Upper lobe of right lung (tissue), 1 donor: Measurements from ENCODE around the gene SLCO2B1. TPM values are rescaled to one million over a fixed set of nuclear protein-coding genes. Genes with fewer than 3 reads are reported as not detected.

ENCODE experiments used
- ATAC-seq: fragments of 200-7000 bp; cut with Tn5 transposase; one replicate; pipeline ENCODE4 v1.9.1; 2020; ENCODE audit warnings: mild to moderate bottlenecking, moderate library complexity
- DNase-seq: peaks from one replicate; pipeline ENCODE4 v3.0.0-alpha.2; 2020
- H3K27ac ChIP-seq: fragments of 200-600 bp; one replicate; pipeline ENCODE4 v1.8.0; 2022
- H3K27me3 ChIP-seq: fragments of 200-600 bp; one replicate; pipeline ENCODE4 v1.8.0; 2022; ENCODE audit warnings: mild to moderate bottlenecking
- H3K36me3 ChIP-seq: fragments of 200-600 bp; one replicate; pipeline ENCODE4 v1.8.0; 2022
- H3K4me1 ChIP-seq: fragments of 200-600 bp; one replicate; pipeline ENCODE4 v1.8.0; 2022
- H3K4me3 ChIP-seq: fragments of 200-600 bp; one replicate; pipeline ENCODE4 v1.8.0; 2022; ENCODE audit warnings: mild to moderate bottlenecking
- H3K9me3 ChIP-seq: fragments of 200-600 bp; one replicate; pipeline ENCODE4 v1.8.0; 2022
- CTCF ChIP-seq: fragments of 200-600 bp; IDR thresholded peaks from one replicate; pipeline ENCODE4 v1.8.0; 2022; ENCODE audit warnings: antibody characterized with exemption
- intact Hi-C: fragments of 100-400 bp; cut with DNase I; formaldehyde crosslinking; loops from one replicate; pipeline ENCODE4 v1.11.0; 2022
- total RNA-seq: library from RNA; stranded (reverse); fragmentation: NEBNext Ultra II Directional; extraction: Animal tissue kit (Norgen Biotek cat#: 25700); gene quantifications from one replicate; pipeline ENCODE4 v1.2.1, GENCODE V29; 2021
- donor health status: DM: no; HTN: yes; CAD: no; lungs with severe emphysema.

Gene SLCO2B1
- total RNA-seq, 1 donor from 2014 or later = 204 TPM

GRCh38 chr11:75149766-75150465 lies 991 bp upstream of the SLCO2B1 start:
- Histone ChIP-seq H3K27ac (no peak overlapping the region), H3K9me3 (no peaks in the 10 kb centered on the region), H3K4me1 (peaks cover 20% of the 10 kb centered on the region), H3K4me3 (no peak overlapping the region), H3K27me3 (no peaks in the 10 kb centered on the region), H3K36me3 (no peaks in the 10 kb centered on the region)
- no peak for DNase-seq
- ATAC-seq = no peak
- TF ChIP-seq CTCF = no peak
- intact Hi-C loops = no loop called here

DNA sequence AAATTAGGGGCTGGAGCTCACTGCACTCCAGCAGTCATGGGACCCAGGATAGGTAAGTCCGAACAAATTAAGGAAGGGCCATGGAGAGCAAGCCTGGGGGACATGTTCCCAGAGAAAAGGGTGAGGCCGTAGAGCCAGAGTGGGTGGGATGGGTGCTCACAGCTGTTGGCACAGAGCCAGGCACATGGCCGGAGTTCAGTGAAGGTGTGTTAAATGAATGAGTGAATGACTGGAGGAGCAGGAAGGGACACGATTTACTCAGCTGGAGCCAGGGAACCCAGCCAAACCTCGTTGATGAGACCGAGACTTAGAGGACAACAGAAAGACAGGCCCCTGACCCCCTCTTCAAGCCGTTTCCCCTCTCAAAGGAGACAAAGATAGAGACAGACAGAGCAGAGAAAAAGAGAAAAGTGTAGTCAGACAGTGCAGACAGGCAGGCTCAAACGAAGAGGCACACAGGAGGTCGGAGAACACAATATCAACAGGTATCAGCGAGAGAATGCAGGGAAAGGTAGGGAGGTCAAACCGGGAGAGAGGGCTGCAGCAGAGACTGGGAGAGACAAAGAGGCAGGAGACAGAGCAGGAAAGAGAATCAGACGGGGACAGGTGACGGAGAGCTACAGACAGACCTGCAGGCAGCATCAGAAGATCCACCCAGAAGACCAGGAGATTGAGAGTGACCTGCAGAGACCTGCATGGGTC lies 590 bp downstream of the SLCO2B1 start:
- no peaks in the 10 kb centered on the region for H3K9me3 ChIP-seq
- peak overlapping the region; percentile 61 for H3K27ac ChIP-seq
- intact Hi-C loops = no loop called here
- no peaks in the 10 kb centered on the region for H3K36me3 ChIP-seq
- H3K4me1 ChIP-seq = peaks cover 20% of the 10 kb centered on the region
- peak overlapping the region; percentile 52 for H3K4me3 ChIP-seq
- DNase-seq = no peak
- no peaks in the 10 kb centered on the region for H3K27me3 ChIP-seq
- TF ChIP-seq CTCF = no peak
- ATAC-seq = no peak

DNA sequence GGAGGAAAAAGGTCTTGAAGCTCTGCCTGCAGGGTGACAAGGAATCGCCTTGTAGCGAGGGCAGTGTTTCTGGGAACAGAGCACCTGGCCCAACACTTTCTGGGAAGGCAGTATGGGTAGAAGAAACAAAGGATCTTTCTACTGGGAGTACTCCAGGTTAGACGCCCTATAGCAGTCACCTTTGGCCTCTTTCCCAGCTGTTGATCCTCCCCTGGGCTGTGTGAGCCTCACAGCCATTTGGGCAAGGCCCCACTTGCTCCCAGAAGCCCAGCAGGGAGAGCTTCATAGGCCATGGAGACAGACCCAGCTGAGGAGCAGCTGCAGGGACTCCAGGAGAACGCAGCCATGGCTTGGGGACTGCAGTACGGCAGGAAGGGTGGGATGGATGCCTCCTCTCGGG lies 1.2 kb downstream of the SLCO2B1 start:
- intact Hi-C loops = no loop called here
- Histone ChIP-seq H3K27me3 (no peaks in the 10 kb centered on the region), H3K9me3 (no peaks in the 10 kb centered on the region), H3K4me3 (peak overlapping the region; percentile 52), H3K4me1 (peaks cover 19% of the 10 kb centered on the region), H3K27ac (peak overlapping the region; percentile 61), H3K36me3 (no peaks in the 10 kb centered on the region)
- ATAC-seq (no peak), DNase-seq (no peak)
- TF ChIP-seq CTCF = no peak

GRCh38 chr11:75152651-75153427 lies 1.9 kb downstream of the SLCO2B1 start:
- DNase-seq (no peak), ATAC-seq (peak; percentile 7)
- peak overlapping the region; percentile 52 for H3K4me3 ChIP-seq
- H3K9me3 ChIP-seq = no peaks in the 10 kb centered on the region
- intact Hi-C loops = no loop called here
- peak overlapping the region; percentile 61 for H3K27ac ChIP-seq
- no peaks in the 10 kb centered on the region for H3K27me3 ChIP-seq
- H3K36me3 ChIP-seq = no peaks in the 10 kb centered on the region
- H3K4me1 ChIP-seq = peaks cover 12% of the 10 kb centered on the region
- no peak for TF ChIP-seq CTCF

- intact Hi-C loops = no loop called here
- Histone ChIP-seq H3K27me3 (no peaks in the 10 kb centered on the region), H3K4me3 (peak overlapping the region; percentile 28), H3K4me1 (peaks cover 15% of the 10 kb centered on the region), H3K27ac (peak overlapping the region; percentile 51), H3K36me3 (peaks cover 8% of the 10 kb centered on the region), H3K9me3 (no peaks in the 10 kb centered on the region)
- TF ChIP-seq CTCF = no peak
- ATAC-seq (no peak), DNase-seq (no peak)
These were observed 4.0 kb downstream of the SLCO2B1 start for GRCh38 chr11:75154646-75155569.
